B cell (primary cell): Measurements from ENCODE around the gene MAP2K5. TPM values are rescaled to one million over a fixed set of nuclear protein-coding genes. Genes with fewer than 3 reads are reported as not detected.

Experiments
- ATAC-seq: fragments of 200-7000 bp; cut with Tn5 transposase; one replicate; pipeline ENCODE4 v1.10.0; 2021; ENCODE audit warnings: low read depth, mild to moderate bottlenecking, moderate number of reproducible peaks, moderate library complexity
- CTCF ChIA-PET: fragments of 350-600 bp; sonication (Branson Sonifier 250); formaldehyde crosslinking; loops from one replicate; lab custom pipeline; 2021; ENCODE audit warnings: antibody characterized with exemption, inconsistent platforms; lab: Charles Lee
- POLR2A ChIA-PET: fragments of 350-600 bp; sonication (Branson Sonifier 250); formaldehyde crosslinking; loops from one replicate; lab custom pipeline; 2021; ENCODE audit warnings: antibody characterized with exemption; lab: Charles Lee
- DNase-seq: peaks from one replicate; pipeline ENCODE4 v3.0.0; 2013
- H2AFZ ChIP-seq: 2 replicates; pipeline ENCODE4 v1.6.1; 2012; ENCODE audit warnings: mild to moderate bottlenecking, low read depth, low read length; ENCODE audit not compliant: insufficient read depth, poor library complexity, severe bottlenecking
- H3K27ac ChIP-seq, 2 donors: 1 replicate in 1 of 2; 2 replicates in 1 of 2; pipeline ENCODE4 v1.5.1; 2012 to 2013; ENCODE audit warnings: low read length in 2 of 2, mild to moderate bottlenecking in 2 of 2, moderate library complexity in 1 of 2
- H3K27me3 ChIP-seq, 4 experiments: fragments of 200-600 bp in 1 of 4; sonication (generic) in 1 of 4; replicated peaks in 1 of 4; 1 replicate in 2 of 4; 2 replicates in 2 of 4; pipeline versions ENCODE4 v1.6.1 to v1.7.0; 2013 to 2016; ENCODE audit warnings: low read length in 3 of 4, mild to moderate bottlenecking in 2 of 4, mixed read lengths in 1 of 4, moderate library complexity in 1 of 4; ENCODE audit not compliant: insufficient read depth in 4 of 4, control insufficient read depth in 3 of 4; ENCODE audit errors: control extremely low read depth in 1 of 4
- H3K36me3 ChIP-seq, 2 experiments: replicated peaks in 1 of 2; 1 replicate in 1 of 2; 2 replicates in 1 of 2; pipeline versions ENCODE4 v1.6.1 to v1.7.1; 2013; ENCODE audit warnings: low read length in 1 of 2; ENCODE audit not compliant: insufficient read depth in 2 of 2, control insufficient read depth in 1 of 2; ENCODE audit errors: control extremely low read depth in 1 of 2, extremely low read depth in 1 of 2
- H3K4me1 ChIP-seq, 2 donors: fragments of 200-600 bp in 1 of 2; sonication (generic) in 1 of 2; 1 replicate in 1 of 2; 2 replicates in 1 of 2; pipeline versions ENCODE4 v1.5.1 to v1.6.1; 2013 to 2017; ENCODE audit warnings: low read length in 2 of 2; ENCODE audit not compliant: control insufficient read depth in 2 of 2, insufficient read depth in 2 of 2
- H3K4me2 ChIP-seq: replicated peaks from 2 replicates; pipeline ENCODE3; 2012; ENCODE audit warnings: mild to moderate bottlenecking, low read depth, low read length; ENCODE audit not compliant: poor library complexity, severe bottlenecking
- H3K4me3 ChIP-seq, 5 experiments: fragments of 200-600 bp in 1 of 5; sonication (generic) in 1 of 5; 1 replicate in 3 of 5; 2 replicates in 2 of 5; pipeline versions ENCODE4 v1.5.1 to v1.7.0; 2011 to 2016; ENCODE audit warnings: low read length in 4 of 5, mild to moderate bottlenecking in 4 of 5, low read depth in 2 of 5, control low read depth in 1 of 5, moderate library complexity in 1 of 5; ENCODE audit not compliant: insufficient read depth in 1 of 5; ENCODE audit errors: control extremely low read depth in 1 of 5, extremely low read depth in 1 of 5
- H3K79me2 ChIP-seq: fragments of 200-600 bp; sonication (generic); one replicate; pipeline ENCODE4 v1.6.0; 2016; ENCODE audit warnings: low read length; ENCODE audit not compliant: control insufficient read depth, insufficient read depth
- H3K9ac ChIP-seq: fragments of 200-600 bp; sonication (generic); 2 replicates; pipeline ENCODE4 v1.6.1; 2017; ENCODE audit warnings: mild to moderate bottlenecking, low read length, moderate library complexity
- H3K9me3 ChIP-seq, 3 donors: one replicate each; pipeline versions ENCODE4 v1.6.1 to v1.7.1; 2013; ENCODE audit warnings: low read length in 2 of 3; ENCODE audit not compliant: control insufficient read depth in 2 of 3, insufficient read depth in 1 of 3; ENCODE audit errors: control extremely low read depth in 1 of 3
- H4K20me1 ChIP-seq: 2 replicates; pipeline ENCODE4 v1.6.0; 2012; ENCODE audit warnings: mild to moderate bottlenecking, low read length; ENCODE audit not compliant: insufficient read depth, control insufficient read depth, poor library complexity, severe bottlenecking
- H3K27ac Mint-ChIP-seq: one replicate; pipeline ENCODE4 v1.8.0; 2021; ENCODE audit warnings: mixed read lengths
- H3K27me3 Mint-ChIP-seq: one replicate; pipeline ENCODE4 v1.8.0; 2021; ENCODE audit warnings: mixed read lengths
- H3K4me1 Mint-ChIP-seq: one replicate; pipeline ENCODE4 v1.8.0; 2021; ENCODE audit warnings: mixed read lengths
- H3K4me3 Mint-ChIP-seq: one replicate; pipeline ENCODE4 v1.8.0; 2021; ENCODE audit warnings: mixed read lengths
- H3K9me3 Mint-ChIP-seq: one replicate; pipeline ENCODE4 v1.8.0; 2022; ENCODE audit warnings: mixed read lengths; ENCODE audit not compliant: insufficient read depth
- CTCF ChIP-seq: fragments of 200-600 bp; IDR thresholded peaks from one replicate; pipeline ENCODE4 v1.8.0; 2022; ENCODE audit warnings: antibody characterized with exemption, mild to moderate bottlenecking
- EZH2 ChIP-seq: IDR thresholded peaks from 2 replicates; pipeline ENCODE4 v1.6.1; 2012; ENCODE audit warnings: borderline replicate concordance, low read depth, mild to moderate bottlenecking, moderate library complexity, low read length; ENCODE audit not compliant: insufficient read depth, poor library complexity, severe bottlenecking
- WGBS: methylation state at CpG from one replicate; pipeline ENCODE4 v1.1.5; 2013; ENCODE audit warnings: missing lambda C conversion rate; ENCODE audit not compliant: insufficient coverage; 5-methylcytosine and 5-hydroxymethylcytosine counted together
- intact Hi-C: fragments of 100-400 bp; cut with micrococcal nuclease; formaldehyde crosslinking; loops from one replicate; pipeline ENCODE4 v1.10.0; 2022
- polyA plus RNA-seq: library from polyadenylated mRNA; depleted of rRNA; stranded (reverse); fragments of >200 nt; gene quantifications from 2 replicates; pipeline ENCODE4 v1.2.3, GENCODE V29; 2012
- total RNA-seq, 2 donors: library from RNA; stranded (reverse); fragments of 120-200 nt in 1 of 2; gene quantifications; 1 replicate in 1 of 2; 2 replicates in 1 of 2; pipeline versions ENCODE4 v1.2.3 to v1.2.4, GENCODE V29; 2013 to 2022

The MAP2K5 gene
- total and polyA plus RNA-seq, 2 donors (not counting 1 experiment from before 2014, with no cell fraction given), result 11.1 to 40.0 TPM

GRCh38 chr15:67755264-67755663, 212.8 kb downstream of the MAP2K5 start:
- ATAC-seq (no peak), DNase-seq (no peak)
- H3K9ac ChIP-seq, result no peak overlapping the region
- H3K27ac ChIP-seq, result no peak overlapping the region
- H3K36me3 ChIP-seq, result peaks cover 0 to 2% of the 10 kb centered on the region in 2 experiments
- H3K4me1 ChIP-seq, result peaks cover 4 to 5% of the 10 kb centered on the region in 2 donors
- H4K20me1 ChIP-seq, result no peaks in the 10 kb centered on the region
- H2AFZ ChIP-seq, result no peak overlapping the region
- H3K27ac Mint-ChIP-seq, result no peak overlapping the region
- no peak overlapping the region for H3K4me3 Mint-ChIP-seq
- no CpG with 5 or more reads among the region's 1 CpG for WGBS
- H3K79me2 ChIP-seq, result no peaks in the 10 kb centered on the region
- H3K27me3 ChIP-seq, result no peaks in the 10 kb centered on the region
- TF ChIP-seq EZH2, result no peak
- TF ChIP-seq CTCF, result no peak
- CTCF ChIA-PET, result no interaction called here
- H3K9me3 Mint-ChIP-seq, result no peaks in the 10 kb centered on the region
- H3K4me2 ChIP-seq, result no peak overlapping the region
- no peaks in the 10 kb centered on the region for H3K27me3 Mint-ChIP-seq
- peaks cover 17% of the 10 kb centered on the region for H3K4me1 Mint-ChIP-seq
- intact Hi-C loops, result no loop called here
- H3K9me3 ChIP-seq, result no peaks in the 10 kb centered on the region
- POLR2A ChIA-PET, result no interaction called here
- no peak overlapping the region for H3K4me3 ChIP-seq

DNA sequence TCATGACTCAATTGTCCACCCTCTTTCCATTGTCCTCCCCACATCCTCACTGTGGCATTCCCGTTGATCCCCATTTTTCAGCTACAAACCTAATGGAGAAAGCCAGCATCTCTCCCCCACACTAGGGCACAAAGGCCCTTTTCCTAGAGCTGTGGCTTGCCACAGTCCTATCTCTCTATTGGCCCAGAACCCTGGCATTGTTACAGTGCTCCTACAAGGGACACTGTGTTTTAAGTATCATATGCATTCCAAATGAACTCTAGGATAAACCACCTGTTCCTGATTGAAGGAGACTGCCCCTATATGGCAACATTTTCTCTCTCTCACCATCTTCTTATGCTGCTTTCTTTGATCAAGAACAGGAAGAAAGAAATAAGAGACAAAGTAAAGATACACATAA, 213.4 kb downstream of the MAP2K5 start:
- H3K36me3 ChIP-seq, result peaks cover 0 to 2% of the 10 kb centered on the region in 2 experiments
- ATAC-seq (no peak), DNase-seq (no peak)
- ChIA-PET CTCF (no interaction called here), POLR2A (no interaction called here)
- H3K9ac ChIP-seq, result no peak overlapping the region
- H3K4me2 ChIP-seq, result no peak overlapping the region
- no peak overlapping the region for H2AFZ ChIP-seq
- H3K27ac ChIP-seq, result no peak overlapping the region
- TF ChIP-seq CTCF (no peak), EZH2 (no peak)
- WGBS, result 92% methylated on average over 1 of the region's 1 CpG
- no peak overlapping the region for H3K27ac Mint-ChIP-seq
- peaks cover 5 to 7% of the 10 kb centered on the region in 2 donors for H3K4me1 ChIP-seq
- no peaks in the 10 kb centered on the region for H3K9me3 ChIP-seq
- H3K4me3 Mint-ChIP-seq, result no peak overlapping the region
- intact Hi-C loops, result no loop called here
- H3K27me3 ChIP-seq, result no peaks in the 10 kb centered on the region
- no peaks in the 10 kb centered on the region for H3K79me2 ChIP-seq
- no peaks in the 10 kb centered on the region for H3K27me3 Mint-ChIP-seq
- H3K9me3 Mint-ChIP-seq, result no peaks in the 10 kb centered on the region
- H4K20me1 ChIP-seq, result no peaks in the 10 kb centered on the region
- peaks cover 15% of the 10 kb centered on the region for H3K4me1 Mint-ChIP-seq
- H3K4me3 ChIP-seq, result no peak overlapping the region
